CD4-positive, alpha-beta T cell treated with Interleukin-2 at 100 ng/mL for 4 hours (primary cell): Measurements from ENCODE around the gene METTL22.

ENCODE experiments used
- DNase-seq: peaks from one replicate; pipeline ENCODE4 v3.0.0-alpha.2; 2020; ENCODE audit warnings: low spot score

METTL22 gene

DNA sequence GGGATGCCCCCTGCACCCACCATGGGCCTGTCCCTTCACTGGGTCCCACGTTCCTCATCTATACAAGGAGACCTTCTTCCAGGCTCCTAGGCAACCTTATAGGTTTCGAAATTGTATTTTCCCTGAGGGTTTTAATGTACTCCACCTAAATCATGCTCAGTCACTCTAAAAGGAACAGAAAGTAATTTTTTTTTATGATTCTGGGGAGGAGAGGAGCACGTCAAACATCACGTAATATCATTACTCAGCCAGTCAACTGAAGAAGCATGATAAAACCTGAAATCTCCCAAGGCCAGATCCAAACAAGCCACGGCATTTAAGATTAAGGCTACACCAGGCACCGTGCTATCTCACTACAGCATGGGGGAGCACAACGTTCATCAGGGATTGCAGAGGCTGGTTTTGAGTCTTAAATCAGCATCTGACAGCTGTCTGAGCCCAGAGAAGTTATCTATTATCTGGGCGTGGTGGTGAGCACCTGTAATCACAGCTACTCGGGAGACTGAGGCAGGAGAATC, 27.3 kb upstream of the METTL22 start:
- no peak for DNase-seq

DNA sequence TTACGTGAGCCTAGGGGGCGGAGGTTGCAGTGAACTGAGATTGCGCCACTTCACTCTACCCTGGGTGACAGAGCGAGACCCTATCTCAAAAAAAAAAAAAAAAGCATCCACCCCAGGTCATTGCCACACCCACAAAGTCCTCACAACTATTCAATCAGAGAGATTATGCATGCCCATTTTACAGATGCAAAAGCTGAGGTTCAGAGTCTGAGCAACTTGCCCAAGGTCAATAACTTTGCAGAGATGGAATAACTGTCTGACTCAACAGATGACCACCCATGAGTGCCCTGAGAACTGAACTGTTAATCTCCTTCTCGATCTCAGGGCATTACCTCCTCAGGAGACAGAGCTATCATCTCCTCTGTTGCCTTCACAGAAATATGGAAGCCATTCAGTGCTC, 25.7 kb upstream of the METTL22 start:
- no peak for DNase-seq

DNA sequence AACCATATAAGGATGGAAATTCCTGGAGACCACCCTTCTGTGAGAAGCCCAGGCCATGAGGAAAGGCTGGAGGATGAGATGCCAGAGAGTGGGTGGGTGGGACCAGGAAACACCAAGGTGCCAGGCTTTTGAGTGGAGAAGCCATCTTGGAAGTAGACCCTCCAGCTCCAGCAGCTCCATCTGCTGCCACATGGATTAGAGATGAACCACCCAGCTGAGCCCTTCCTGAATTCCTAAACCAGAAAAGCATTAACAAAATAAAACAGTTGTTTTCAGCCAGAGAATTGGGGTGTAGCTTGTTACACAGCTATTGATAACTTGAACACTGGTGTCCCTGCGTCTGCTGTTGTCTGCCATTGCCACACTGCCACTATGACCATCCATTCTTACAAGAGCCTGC, 24.9 kb upstream of the METTL22 start:
- no peak for DNase-seq

GRCh38 chr16:8600144-8600775, 21.2 kb upstream of the METTL22 start:
- no peak for DNase-seq

DNA sequence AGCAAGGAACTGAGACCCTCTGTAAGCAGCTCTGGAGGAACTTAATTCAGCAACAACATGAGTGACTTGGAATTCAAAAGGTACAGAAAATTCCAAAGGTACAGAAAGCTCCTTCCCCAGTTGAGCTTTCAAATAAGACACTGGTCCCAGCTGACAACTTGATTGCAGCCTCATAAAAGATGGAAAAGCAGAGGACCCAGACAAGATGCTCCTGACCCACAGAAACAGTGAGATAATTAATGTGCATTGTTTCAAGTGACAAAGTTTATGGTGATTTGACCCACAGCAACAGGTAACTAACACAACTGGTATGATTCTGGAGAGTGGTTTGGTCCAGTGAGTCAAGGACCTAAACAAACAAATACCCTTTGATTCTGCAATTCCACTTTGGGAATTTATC, 15.9 kb upstream of the METTL22 start:
- no peak for DNase-seq

GRCh38 chr16:8607214-8607613, 14.3 kb upstream of the METTL22 start:
- no peak for DNase-seq

GRCh38 chr16:8611122-8611521, 10.4 kb upstream of the METTL22 start:
- DNase-seq, result no peak

DNA sequence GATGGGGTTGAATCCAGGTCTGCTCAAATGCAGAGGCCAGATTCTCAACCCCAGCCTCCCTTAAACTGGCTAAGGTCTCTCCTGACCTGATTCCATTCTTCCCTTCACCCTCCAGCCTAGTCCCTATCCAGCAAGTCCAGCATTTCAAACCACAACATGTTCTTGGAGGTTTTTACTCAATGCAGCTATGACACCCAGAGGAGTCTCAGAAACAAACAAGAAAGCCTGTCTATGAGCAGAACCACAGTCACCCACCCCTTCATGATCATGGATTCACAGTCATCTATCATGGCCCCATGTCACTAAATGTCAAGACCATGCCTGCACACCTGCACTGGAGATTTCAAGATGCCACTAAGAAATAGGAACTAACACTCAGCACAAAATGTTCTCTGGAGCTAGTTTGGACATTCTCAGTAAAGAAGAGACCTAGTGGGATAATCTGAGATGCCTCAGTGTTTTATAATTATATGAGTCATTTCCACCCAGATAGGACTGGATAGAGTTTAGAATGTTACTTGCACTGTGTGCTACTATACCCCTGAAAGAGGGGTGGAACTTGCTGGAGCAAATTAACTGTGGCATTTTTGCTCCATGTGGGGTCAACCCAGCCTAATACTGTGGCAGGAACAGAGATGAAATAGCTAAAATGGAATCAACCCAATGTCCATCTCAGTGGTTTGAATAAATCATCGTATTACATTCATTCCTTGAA, 9.5 kb upstream of the METTL22 start:
- DNase-seq, result no peak

DNA sequence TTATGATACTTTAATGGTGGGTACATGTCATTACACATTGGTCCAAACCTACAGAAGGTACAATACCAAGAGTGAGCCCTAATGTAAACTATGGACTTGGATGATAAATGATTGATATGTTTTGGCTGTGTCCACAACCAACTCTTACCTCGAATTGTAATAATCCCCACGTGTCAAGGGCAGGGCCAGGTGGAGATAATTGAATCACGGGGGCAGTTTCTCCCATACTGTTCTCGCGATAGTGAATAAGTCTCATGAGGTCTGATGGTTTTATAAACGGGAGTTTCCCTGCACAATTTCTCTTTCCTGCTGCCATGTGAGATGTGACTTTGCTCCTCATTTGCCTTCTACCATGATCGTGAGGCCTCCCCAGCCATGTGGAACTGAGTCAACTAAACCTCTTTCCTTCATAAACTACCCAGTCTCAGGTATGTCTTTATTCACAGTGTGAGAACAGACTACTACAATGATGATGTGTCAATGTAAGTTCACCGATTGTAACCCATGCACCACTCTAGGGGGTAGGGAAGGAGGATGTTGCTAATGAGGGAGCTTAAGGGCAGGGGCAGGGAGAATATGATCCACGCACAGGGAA, 7.0 kb upstream of the METTL22 start:
- DNase-seq, result no peak

- no peak for DNase-seq
Observed at GRCh38 chr16:8619671-8620370, 1.7 kb upstream of the METTL22 start.

DNA sequence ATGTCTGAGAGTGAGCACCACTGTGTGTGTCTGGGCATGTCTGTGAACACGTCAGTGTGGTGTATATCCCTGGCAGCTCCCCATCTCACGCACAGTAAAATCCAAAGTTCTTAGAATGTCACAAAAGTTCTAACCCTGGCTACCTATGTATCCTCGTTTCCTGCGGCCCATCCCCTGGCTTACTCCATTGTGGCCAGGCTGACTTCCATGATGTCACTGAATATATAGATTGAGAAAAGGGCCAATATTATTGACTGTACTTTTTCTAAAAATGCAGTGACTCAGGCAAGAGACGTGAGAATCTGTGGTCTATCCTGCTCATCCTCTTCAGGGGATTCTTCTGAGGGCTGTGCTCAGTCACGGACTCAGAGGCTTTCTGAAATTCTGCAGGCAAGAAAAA, 963 bp upstream of the METTL22 start:
- DNase-seq, result no peak

- no peak for DNase-seq
Observed at GRCh38 chr16:8621222-8621571, 301 bp upstream of the METTL22 start.

GRCh38 chr16:8622315-8622656, 788 bp downstream of the METTL22 start:
- DNase-seq, result no peak

GRCh38 chr16:8623634-8624033, 2.1 kb downstream of the METTL22 start:
- no peak for DNase-seq

DNA sequence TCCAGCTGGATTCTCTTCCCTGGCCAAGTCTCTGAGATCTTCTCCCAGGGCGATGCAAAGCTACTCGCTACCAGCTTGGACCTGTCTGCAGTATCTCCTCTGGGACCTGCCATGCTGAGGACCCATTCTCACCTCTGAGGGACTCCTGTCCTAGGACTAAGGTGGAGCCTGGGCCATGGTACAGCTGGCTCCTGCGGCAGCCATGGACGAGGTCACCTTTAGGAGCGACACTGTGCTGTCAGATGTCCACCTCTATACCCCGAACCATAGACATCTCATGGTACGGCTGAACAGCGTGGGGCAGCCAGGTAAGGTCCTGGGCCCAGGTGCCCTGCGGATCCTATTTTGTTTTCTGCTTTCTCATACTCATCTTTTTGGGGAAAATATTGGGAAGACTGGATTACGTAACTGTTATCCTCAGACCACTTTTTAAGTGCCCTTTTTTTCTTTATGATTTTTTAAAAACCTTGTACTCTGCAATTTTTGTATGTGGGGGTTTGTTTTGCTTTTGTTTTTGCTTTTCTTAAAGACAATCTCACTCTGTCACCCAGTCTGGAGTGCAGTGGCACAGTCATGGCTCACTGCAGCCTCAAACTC, 4.1 kb downstream of the METTL22 start:
- DNase-seq, result no peak

GRCh38 chr16:8626946-8627345, 5.4 kb downstream of the METTL22 start:
- DNase-seq, result no peak

DNA sequence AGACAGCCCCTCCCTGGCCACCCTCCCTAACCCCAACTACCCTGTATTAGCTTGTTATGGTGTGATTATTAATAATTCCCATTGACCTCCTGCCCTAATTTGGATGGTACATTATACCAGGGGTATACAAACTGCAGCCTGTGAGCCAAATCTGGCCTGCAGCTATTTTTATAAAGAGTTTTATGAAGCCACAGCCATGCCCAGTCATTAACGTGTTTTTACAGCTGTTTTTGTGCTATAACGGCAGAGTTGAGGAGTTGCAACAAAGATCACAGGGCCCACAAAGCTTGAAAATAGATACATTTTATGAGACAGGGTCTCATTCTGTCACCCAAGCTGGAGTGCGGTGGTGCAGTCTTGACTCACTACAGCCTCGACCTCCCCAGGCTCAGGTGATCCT, 6.0 kb downstream of the METTL22 start:
- DNase-seq, result no peak

DNA sequence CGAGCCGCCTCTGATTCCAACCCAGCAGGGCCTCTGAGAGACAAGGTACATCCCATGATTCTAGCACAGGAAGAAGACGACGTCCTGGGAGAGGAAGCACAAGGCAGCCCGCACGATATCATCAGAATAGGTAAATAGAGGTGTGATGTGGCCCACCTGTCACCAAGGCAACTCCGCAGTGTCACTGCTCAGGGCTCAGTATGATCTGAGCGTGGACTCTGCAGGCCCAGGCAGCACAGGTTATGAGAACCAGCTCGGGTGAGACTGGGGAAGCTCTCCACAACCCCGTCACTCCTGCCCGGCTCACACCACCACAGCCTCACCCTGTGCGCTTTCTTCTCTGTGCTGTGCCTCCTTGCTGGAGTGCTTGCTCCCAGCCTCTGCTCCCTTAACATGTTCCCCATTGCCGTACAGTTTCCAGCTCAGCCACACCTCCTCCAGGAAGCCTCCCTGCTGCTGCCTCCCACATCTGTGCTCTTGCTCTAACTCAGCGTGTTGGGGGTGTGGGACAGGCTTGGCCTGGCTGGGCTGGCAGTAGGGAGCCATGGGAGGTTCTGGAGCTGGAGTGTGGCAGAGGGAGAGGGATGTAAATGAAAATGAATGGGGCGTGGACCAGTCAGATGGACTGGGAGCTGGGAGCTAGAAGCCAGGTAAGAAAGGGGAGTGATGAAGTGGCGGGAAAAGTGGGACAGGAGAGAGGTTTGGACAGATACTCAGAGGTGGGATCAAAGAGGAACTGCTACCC, 7.7 kb downstream of the METTL22 start:
- DNase-seq, result no peak

DNA sequence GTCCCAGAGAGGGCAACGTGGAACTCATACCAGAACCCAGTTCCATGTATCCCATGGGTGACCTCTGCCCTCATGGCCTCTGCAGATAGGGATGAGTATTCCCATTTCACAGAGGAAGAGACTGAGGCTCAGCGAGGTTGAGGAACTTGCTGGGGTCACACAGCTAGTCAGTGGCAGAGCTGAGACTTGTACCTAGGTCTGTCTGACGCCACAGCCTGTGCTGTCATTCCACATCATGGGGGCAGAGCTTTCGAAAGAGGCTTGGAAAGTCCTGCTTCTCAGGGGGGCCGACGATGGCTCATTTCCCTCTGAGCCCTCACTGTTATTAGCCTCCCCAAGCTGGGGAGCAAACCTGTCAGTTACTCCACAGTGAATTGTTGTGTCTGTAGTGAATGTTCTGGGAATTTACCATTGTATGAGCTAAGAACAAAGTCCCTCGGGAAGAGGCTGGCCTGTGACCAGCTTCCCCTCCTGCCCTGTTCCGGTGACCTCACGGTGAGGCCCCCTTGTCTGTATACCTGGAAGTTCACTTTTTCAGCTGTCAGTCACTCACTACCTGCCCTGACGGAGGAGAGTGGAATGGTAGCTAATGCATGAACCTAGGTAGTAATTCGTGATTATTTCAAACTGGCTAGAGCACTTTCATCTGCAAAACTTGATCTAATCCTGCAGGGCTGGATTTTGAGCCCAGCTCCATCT, 8.9 kb downstream of the METTL22 start:
- no peak for DNase-seq

- DNase-seq, result no peak
Observed at GRCh38 chr16:8631373-8631772, 9.9 kb downstream of the METTL22 start.

DNA sequence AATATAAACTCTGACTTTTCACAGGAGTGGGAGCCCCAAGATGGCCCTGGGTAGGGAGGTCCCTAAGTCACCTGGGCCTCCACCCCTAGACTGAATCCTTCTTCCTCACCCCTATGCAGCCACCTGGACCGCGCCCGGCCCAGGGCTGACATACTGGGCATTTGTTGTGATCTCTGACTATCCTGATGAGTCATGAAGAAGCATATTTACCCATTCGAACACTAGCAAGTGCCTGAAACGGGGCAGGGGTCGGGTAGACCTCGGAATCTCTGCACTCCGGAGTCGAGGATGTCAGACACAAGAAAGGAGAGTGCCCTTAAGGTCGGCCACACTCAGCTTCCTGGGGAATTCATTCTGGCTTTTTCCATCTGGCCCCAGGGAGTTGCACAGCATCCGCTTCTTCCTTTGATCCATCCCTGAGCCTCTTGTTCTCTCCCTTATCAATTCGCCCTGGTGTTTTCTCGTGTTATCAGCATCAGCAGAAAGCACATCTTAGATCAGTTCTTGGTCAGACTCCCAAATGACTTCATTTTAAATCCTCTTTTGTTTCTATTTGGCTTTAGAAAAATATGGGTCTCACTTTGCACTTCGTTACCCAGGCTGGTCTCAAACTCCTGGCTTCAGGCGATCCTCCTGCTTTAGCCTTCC, 10.4 kb downstream of the METTL22 start:
- no peak for DNase-seq
